Activated CD4-positive, alpha-beta T cell treated with anti-CD3 and anti-CD28 coated beads, Interleukin-2, Interleukin-6, amounts not matched to agents 100 ng/mL and 50 ng/mL, durations not matched to agents 16 hours and 8 hours (primary cell): ENCODE measurements around the gene CAPN5.

Source experiments
- DNase-seq: peaks from one replicate; pipeline ENCODE4 v3.0.0-alpha.2; 2020

CAPN5 gene

GRCh38 chr11:77121876-77122575, 55.3 kb downstream of the CAPN5 start:
- DNase-seq = no peak

GRCh38 chr11:77122576-77123212, 55.9 kb downstream of the CAPN5 start:
- DNase-seq = no peak

DNA sequence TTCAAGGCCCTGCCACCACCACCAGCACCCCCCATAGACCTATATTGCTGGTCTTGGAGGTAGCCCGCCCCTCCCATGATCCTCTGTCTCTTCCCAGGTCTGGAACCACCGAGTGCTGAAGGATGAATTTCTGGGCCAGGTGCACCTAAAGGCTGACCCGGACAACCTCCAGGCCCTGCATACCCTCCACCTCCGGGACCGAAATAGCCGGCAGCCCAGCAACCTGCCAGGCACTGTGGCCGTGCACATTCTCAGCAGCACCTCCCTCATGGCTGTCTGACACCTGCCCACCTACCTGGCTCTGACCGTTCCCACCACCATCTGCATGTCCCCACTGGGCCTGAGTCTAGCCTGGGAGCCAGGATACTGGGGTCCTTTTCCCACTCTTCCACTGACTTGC, 56.8 kb downstream of the CAPN5 start:
- no peak for DNase-seq

DNA sequence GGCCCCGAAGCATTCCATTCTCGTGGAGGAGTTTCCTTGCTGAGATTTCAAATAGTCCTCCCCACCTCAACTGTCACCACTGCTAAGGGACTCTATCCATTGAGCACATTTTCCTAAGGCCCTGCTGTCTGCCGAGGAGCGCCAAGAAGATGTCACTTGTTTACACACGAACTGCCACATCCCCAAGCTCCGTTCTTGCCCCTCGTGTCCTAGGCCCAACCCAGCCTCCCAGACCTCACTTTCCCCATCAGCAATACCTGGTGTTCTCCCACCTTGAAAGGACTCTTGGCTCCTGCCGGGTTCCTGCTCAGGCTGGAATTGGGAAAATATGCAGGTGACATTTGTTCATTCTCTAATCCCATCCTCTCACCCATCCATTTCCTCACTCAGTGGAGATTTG, 57.3 kb downstream of the CAPN5 start:
- DNase-seq = no peak

GRCh38 chr11:77124488-77124887, 57.7 kb downstream of the CAPN5 start:
- no peak for DNase-seq

- no peak for DNase-seq
These were observed 58.4 kb downstream of the CAPN5 start for GRCh38 chr11:77125191-77125590.

GRCh38 chr11:77125695-77126094, 58.9 kb downstream of the CAPN5 start:
- DNase-seq = no peak

- DNase-seq = no peak
These were observed 59.5 kb downstream of the CAPN5 start for GRCh38 chr11:77126156-77126775.

GRCh38 chr11:77126861-77127234, 60.1 kb downstream of the CAPN5 start:
- DNase-seq = no peak

GRCh38 chr11:77127235-77127911, 60.6 kb downstream of the CAPN5 start:
- DNase-seq = peak; percentile 64

- no peak for DNase-seq
These were observed 61.3 kb downstream of the CAPN5 start, which contains the start of gene MYO7A for GRCh38 chr11:77127920-77128691. MYO7A (plus strand) TSS chr11:77128246; CDS start chr11:77130635, 2,389 bp downstream.

DNA sequence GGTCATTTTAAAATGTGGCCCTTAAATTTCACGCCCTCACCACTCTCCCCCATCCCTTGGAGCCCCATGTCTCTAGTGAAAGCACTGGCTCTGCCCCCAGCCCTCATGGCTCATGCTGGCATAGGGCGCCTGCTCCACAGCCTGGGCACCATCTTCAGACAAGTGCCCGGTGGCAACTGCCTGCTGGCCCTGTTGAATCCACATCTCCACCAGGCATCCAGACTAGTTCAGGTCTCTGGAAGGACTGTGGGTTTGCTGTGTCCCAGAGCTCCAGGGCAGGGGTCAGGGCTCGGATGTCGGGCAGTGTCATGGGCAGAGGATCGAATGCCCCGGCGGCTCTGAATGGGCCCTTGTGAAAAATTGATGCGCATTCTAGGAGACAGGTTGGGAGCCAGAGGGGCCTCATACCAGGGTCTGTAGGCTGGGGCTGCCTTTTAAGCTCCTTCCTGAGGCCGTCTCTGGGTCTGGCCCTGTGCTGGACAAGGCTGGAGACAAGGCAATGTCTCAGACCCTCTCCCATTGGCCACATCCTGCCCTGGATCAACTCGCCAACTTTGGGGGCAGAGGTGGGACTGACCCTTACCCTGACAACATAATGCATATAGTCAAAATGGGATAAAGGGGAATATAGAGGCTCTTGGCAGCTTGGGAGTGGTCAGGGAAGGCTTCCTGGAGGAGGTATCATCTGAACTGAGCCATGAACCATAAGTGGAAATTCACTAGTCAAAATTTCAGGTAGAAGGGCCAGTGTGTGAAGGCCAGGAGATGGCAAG, 62.5 kb downstream of the CAPN5 start:
- DNase-seq = no peak

DNA sequence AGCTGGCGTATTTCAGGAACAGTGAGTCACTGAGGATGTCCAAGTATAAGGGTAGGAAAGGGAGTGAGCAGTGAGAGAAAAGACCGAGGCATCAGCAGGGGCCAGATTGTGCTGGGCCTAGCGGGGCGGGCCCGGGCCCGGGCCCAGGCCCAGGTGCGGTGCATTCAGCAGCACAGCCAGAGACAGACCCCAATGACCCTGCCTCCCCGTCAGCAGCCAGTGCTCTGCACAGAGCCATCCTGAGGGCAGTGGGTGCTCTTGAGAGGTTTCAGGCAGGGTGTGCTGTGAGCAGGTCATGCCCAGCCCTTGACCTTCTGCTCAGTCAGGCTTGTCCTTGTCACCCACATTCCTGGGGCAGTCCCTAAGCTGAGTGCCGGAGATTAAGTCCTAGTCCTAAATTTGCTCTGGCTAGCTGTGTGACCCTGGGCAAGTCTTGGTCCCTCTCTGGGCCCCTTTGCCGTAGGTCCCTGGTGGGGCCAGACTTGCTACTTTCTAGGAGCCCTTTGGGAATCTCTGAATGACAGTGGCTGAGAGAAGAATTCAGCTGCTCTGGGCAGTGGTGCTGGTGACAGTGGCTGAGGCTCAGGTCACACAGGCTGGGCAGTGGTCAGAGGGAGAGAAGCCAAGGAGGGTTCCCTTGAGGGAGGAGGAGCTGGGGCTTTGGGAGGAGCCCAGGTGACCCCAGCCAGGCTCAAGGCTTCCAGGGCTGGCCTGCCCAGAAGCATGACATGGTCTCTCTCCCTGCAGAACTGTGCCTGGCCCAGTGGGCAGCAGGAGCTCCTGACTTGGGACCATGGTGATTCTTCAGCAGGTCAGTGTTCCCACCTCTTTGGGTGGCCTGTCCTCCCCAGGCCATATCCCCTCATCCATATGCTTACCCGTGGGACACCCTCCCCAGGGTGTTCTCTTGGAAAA, 63.3 kb downstream of the CAPN5 start:
- DNase-seq = no peak

- DNase-seq = no peak
These were observed 64.2 kb downstream of the CAPN5 start for GRCh38 chr11:77130763-77131513.

DNA sequence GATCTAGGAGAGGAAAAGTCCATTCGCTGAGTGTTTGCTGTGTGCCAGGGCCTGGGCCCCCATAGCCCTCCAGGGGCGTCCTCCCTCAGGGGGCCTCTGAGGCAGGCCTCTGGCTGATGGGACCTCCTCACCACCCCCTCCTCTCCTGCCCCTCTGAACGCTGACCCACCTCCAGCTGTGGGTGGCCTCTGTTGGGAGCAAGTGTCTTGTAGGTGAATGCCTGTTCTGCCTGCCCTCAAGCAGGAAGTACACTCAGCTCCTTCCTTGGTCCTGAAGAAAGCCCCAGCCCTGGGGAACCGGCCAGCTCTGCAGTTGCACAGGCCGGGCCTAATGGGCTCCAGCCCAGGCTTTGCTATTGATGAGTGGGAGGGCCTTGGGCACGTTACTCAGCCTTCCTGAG, 64.8 kb downstream of the CAPN5 start:
- no peak for DNase-seq

DNA sequence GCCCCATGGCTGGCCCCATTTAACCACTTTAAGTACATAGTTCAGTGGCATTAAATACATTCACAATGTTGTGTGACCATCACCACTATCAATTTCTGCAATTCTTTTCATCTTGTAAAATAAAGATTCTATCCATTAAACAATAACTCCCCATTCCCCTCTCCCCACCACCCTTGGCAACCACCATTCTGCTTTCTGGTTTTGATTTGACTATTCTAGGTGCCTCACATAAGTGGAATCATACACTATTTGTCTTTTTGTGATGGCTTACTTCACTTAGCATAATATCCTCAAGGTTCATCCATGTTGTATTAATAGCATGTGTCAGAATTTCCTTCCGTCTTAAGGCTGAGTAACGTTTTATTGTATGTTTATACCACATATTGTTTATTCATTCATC, 68.3 kb downstream of the CAPN5 start:
- peak; percentile 15 for DNase-seq

- DNase-seq = peak; percentile 57
These were observed 69.3 kb downstream of the CAPN5 start for GRCh38 chr11:77136074-77136473.

GRCh38 chr11:77136784-77137420, 70.1 kb downstream of the CAPN5 start:
- no peak for DNase-seq

GRCh38 chr11:77137421-77137820, 70.7 kb downstream of the CAPN5 start:
- no peak for DNase-seq
